Ovary (tissue), 9 donors: ENCODE results near the gene ELMO2. TPM values are rescaled to one million over a fixed set of nuclear protein-coding genes. Genes with fewer than 3 reads are reported as not detected.

Source experiments
- DNase-seq, 5 donors: peaks; one replicate each; pipeline ENCODE4 v3.0.0-alpha.2; 2019 to 2020
- H3K27ac ChIP-seq, 2 donors: fragments of 200-600 bp; one replicate each; pipeline versions ENCODE4 v1.5.1 to v1.8.0; 2019 to 2022
- H3K27me3 ChIP-seq: fragments of 200-600 bp; one replicate; pipeline ENCODE4 v1.8.0; 2022
- H3K36me3 ChIP-seq: fragments of 200-600 bp; sonication (generic); one replicate; pipeline ENCODE4 v1.5.1; 2019
- H3K4me1 ChIP-seq: one replicate; pipeline ENCODE4 v1.8.1; 2013; ENCODE audit warnings: mild to moderate bottlenecking, moderate library complexity; ENCODE audit not compliant: insufficient read depth
- H3K4me3 ChIP-seq: fragments of 200-600 bp; sonication (generic); one replicate; pipeline ENCODE4 v1.5.1; 2017
- H3K9me3 ChIP-seq, 2 donors: fragments of 200-600 bp in 1 of 2; sonication (generic) in 1 of 2; one replicate each; pipeline versions ENCODE4 v1.5.1 to v1.8.1; 2013 to 2019; ENCODE audit warnings: mild to moderate bottlenecking in 1 of 2, moderate library complexity in 1 of 2
- EP300 ChIP-seq: sonication (generic); formaldehyde crosslinking; IDR thresholded peaks from one replicate; pipeline ENCODE4 v1.6.1; 2017; ENCODE audit warnings: antibody characterized with exemption
- POLR2A ChIP-seq: fragments of 450-650 bp; IDR thresholded peaks from one replicate; pipeline ENCODE4 v1.6.1; 2017; ENCODE audit warnings: antibody characterized with exemption, mild to moderate bottlenecking, moderate library complexity
- WGBS, 3 donors: extraction: QIAGEN DNeasy Blood & Tissue Kit in 1 of 3; methylation state at CpG; one replicate each; pipeline versions ENCODE4 v1.1.5 to v1.1.7; 2013 to 2017; 5-methylcytosine and 5-hydroxymethylcytosine counted together
- intact Hi-C, 4 donors: fragments of 100-400 bp; cut with DNase I; formaldehyde crosslinking; loops; one replicate each; pipeline versions ENCODE4 v1.11.0 to v1.15.1; 2022 to 2023
- polyA plus RNA-seq, 2 donors: library from polyadenylated mRNA; stranded (reverse); fragments of 200-250 nt in 1 of 2; fragments of 350-450 nt in 1 of 2; fragmentation: Illumina TruSeq in 1 of 2; extraction: RNeasy Lipid Tissue Mini Kit (QIAGEN cat#74804) in 1 of 2; gene quantifications; one replicate each; pipeline ENCODE4 v1.2.3, GENCODE V29; 2013 to 2014
- total RNA-seq, 7 donors: library from RNA; depleted of rRNA in 2 of 7; stranded (reverse); fragments of >200 nt in 2 of 7; fragmentation: NEBNext Ultra II Directional in 3 of 7; extraction: Animal tissue kit (Norgen Biotek cat#: 25700) in 3 of 7; gene quantifications; one replicate each; pipeline versions ENCODE4 v1.1.0 to v1.2.4, GENCODE V29; 2016 to 2023
- TF ChIP-seq, protein P1 (sequence below), 3 donors: fragments of 450-650 bp in 2 of 3; fragments of 200-600 bp in 1 of 3; IDR thresholded peaks; one replicate each; pipeline versions ENCODE4 v1.5.1 to v1.8.0; 2016 to 2022; ENCODE audit warnings: antibody characterized with exemption in 3 of 3, mild to moderate bottlenecking in 1 of 3
- donor health status: DM: no; HTN: no; CAD: no; lungs with moderate emphysema.
- donor health status: DM: no; HTN: no; CAD: no.
- donor health status: Bipolar disorder and iron deficiency.
- donor health status: DM: yes; HTN: yes; CAD: no.
- donor health status: DM: no; HTN: no; CAD: no.
- donor health status: DM: yes; HTN: yes; CAD: no.

Gene ELMO2
- total and polyA plus RNA-seq, 9 donors, result 19.1 to 57.6 (median 41.0) TPM

DNA sequence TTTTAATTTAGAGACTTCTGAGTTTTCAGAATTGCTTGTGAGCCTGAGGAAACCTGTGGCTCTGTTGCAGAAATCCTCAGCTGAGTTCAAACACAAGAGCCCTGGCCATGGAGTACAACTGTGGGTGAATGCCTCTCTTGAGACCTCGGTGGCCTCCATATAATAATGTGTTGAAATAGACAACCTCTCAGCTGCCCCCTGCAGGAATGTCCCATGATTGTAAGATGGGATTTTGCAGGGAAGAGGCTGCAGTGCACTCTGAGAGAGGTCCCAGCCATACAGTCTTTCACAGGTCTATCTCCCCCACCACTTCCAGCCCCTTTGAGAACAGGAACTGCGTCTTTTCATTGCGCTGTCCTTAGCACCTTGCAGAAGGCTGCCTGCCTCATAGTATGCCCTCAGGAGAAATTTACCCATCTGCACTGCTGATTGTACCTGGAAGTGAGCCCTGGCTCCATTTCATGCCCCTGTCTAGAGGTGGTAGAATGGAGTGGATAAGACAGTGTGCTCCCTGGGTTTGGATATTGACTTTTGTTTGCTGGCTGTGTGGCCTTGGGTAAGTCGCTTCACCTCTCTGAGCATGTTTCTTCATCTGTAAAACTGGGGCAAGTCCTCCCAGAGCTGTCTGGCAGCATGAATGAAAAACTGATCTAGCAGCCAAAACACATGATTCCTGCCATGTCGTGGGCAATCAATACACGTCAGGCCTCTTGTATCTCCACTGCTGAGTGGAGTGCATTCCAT, 81.3 kb downstream of the ELMO2 start:
- Histone ChIP-seq H3K4me3 (no peak overlapping the region), H3K27ac (no peak overlapping the region), H3K4me1 (no peaks in the 10 kb centered on the region), H3K27me3 (no peaks in the 10 kb centered on the region), H3K36me3 (no peaks in the 10 kb centered on the region), H3K9me3 (no peaks in the 10 kb centered on the region)
- intact Hi-C loops, result no loop called here
- 61 to 66% (median 63%) methylated on average over 6 of the region's 6 CpGs for WGBS, 3 donors
- DNase-seq, result no peak
- TF ChIP-seq, protein P1, sequence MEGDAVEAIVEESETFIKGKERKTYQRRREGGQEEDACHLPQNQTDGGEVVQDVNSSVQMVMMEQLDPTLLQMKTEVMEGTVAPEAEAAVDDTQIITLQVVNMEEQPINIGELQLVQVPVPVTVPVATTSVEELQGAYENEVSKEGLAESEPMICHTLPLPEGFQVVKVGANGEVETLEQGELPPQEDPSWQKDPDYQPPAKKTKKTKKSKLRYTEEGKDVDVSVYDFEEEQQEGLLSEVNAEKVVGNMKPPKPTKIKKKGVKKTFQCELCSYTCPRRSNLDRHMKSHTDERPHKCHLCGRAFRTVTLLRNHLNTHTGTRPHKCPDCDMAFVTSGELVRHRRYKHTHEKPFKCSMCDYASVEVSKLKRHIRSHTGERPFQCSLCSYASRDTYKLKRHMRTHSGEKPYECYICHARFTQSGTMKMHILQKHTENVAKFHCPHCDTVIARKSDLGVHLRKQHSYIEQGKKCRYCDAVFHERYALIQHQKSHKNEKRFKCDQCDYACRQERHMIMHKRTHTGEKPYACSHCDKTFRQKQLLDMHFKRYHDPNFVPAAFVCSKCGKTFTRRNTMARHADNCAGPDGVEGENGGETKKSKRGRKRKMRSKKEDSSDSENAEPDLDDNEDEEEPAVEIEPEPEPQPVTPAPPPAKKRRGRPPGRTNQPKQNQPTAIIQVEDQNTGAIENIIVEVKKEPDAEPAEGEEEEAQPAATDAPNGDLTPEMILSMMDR (IDR thresholded peaks at IDR 0.05), result no peak
- TF ChIP-seq EP300, result no peak
- no peak for TF ChIP-seq POLR2A

DNA sequence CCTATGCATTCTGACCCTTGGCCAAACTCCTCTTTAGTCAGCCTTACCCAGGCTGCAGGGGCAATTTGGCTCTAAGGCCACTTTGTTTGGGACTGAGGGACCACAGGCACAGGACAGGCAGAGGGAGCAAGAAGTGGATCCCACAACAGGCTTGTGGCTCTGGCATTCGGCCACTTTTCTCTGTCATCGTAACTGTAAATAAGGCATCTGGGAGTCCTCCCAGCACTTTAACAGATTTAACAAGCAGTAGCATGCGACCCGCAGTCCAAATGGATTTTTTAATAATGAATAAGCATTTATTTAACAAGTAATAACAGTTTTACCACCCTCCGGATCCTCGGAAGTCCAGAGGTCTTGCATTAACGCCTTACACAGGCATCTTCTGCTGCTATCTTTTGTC, 82.0 kb downstream of the ELMO2 start:
- WGBS, 3 donors, result 36 to 67% (median 46%) methylated on average over 7 of the region's 7 CpGs
- Histone ChIP-seq H3K36me3 (no peaks in the 10 kb centered on the region), H3K9me3 (no peaks in the 10 kb centered on the region), H3K4me1 (no peaks in the 10 kb centered on the region), H3K4me3 (no peak overlapping the region), H3K27ac (no peak overlapping the region), H3K27me3 (no peaks in the 10 kb centered on the region)
- DNase-seq, result no peak
- TF ChIP-seq, protein P1 (IDR thresholded peaks at IDR 0.05), result no peak
- TF ChIP-seq POLR2A (no peak), EP300 (no peak)
- intact Hi-C loops, result no loop called here

DNA sequence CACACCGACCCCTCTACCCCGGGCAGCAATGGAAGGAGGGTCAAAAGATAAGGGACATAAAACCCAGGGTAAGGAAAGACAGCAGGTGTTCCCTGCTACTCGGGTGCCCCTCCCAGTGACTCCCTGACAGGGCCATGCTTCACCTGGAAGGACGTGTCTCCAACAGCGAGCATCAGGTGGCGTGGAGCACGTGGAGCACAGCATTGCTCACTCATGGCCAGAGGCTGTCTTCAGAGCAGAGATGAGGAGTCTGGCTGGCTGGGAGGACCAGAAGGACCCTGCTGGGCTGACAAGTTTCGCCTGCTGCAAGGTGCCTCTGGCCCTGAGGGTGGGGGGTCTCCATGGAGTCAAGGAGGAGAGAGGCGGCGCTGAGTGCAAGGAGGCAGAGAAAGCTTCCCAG, 82.9 kb downstream of the ELMO2 start:
- WGBS, 3 donors, result 62 to 69% (median 64%) methylated on average over 10 of the region's 10 CpGs
- DNase-seq, result no peak
- TF ChIP-seq, protein P1 (IDR thresholded peaks at IDR 0.05), result no peak
- TF ChIP-seq EP300 (no peak), POLR2A (no peak)
- Histone ChIP-seq H3K9me3 (no peaks in the 10 kb centered on the region), H3K4me3 (no peak overlapping the region), H3K4me1 (no peaks in the 10 kb centered on the region), H3K27ac (no peak overlapping the region), H3K36me3 (no peaks in the 10 kb centered on the region), H3K27me3 (no peaks in the 10 kb centered on the region)
- intact Hi-C loops, result no loop called here

DNA sequence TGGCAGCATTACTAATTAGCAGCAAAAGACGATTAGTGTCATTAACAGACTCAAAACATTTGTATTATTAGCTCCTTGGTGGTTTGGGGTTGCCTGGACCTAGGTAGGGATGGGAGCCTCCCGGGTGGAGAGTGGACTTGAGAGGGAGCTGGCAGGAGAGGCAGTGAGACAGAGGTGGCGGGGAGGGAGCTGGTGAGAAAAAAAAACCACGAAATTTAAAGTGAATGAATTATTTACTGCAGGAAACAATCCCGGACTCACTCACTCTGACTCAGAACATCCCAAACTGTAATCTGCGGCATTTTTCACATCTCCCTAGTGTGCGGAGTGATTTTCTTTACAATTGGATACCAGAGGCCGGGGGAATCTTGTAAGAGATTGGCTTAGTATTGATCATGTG, 83.8 kb downstream of the ELMO2 start:
- Histone ChIP-seq H3K27ac (no peak overlapping the region), H3K4me1 (no peaks in the 10 kb centered on the region), H3K4me3 (no peak overlapping the region), H3K9me3 (no peaks in the 10 kb centered on the region), H3K27me3 (no peaks in the 10 kb centered on the region), H3K36me3 (no peaks in the 10 kb centered on the region)
- no peak for DNase-seq
- intact Hi-C loops, result no loop called here
- WGBS, 3 donors, result 47 to 55% (median 48%) methylated on average over 8 of the region's 8 CpGs
- TF ChIP-seq EP300, result no peak
- TF ChIP-seq, protein P1 (IDR thresholded peaks at IDR 0.05), result no peak
- TF ChIP-seq POLR2A, result no peak
